HCT116 (cell line): ENCODE results near the gene ZNF346. TPM values are rescaled to one million over a fixed set of nuclear protein-coding genes. Genes with fewer than 3 reads are reported as not detected.

ENCODE experiments used
- ATAC-seq: fragments of 200-7000 bp; cut with Tn5 transposase; 2 replicates; pipeline ENCODE4 v1.9.1; 2020; ENCODE audit warnings: mild to moderate bottlenecking, moderate library complexity
- BruUV-seq: library from RNA; stranded (reverse); fragments of 400-500 nt; replicated peaks from 2 replicates; lab custom pipeline; 2021; lab: Mats Ljungman, UMichigan
- CTCF ChIA-PET: fragments of 300-600 bp; sonication (Branson Sonifier 250); formaldehyde crosslinking; loops from one replicate; lab custom pipeline; 2021; ENCODE audit warnings: antibody characterized with exemption; lab: Charles Lee
- POLR2A ChIA-PET: fragments of 300-600, 350-600 bp; sonication (Branson Sonifier 250); formaldehyde crosslinking; loops from one replicate; lab custom pipeline; 2021; ENCODE audit warnings: antibody characterized with exemption; lab: Charles Lee
- RAD21 ChIA-PET, 2 experiments: fragments of 300-600 bp; sonication (Branson Sonifier 250); formaldehyde crosslinking; loops; one replicate each; lab custom pipeline; 2023; ENCODE audit warnings: low total read pairs in 2 of 2; ENCODE audit not compliant: uncharacterized antibody in 2 of 2, unreplicated experiment in 2 of 2, low non-redundant PET in 1 of 2; lab: Charles Lee
- DNase-seq: peaks from one replicate; pipeline ENCODE4 v3.0.0-alpha.2; 2010; ENCODE audit warnings: low read depth, low spot score
- H2AFZ ChIP-seq: fragments of 200-600 bp; shearing (Covaris generic), sonication (generic); 2 replicates; pipeline ENCODE4 v1.6.1; 2017; ENCODE audit warnings: low read depth, mixed run types, mixed read lengths, antibody characterized with exemption, low read length; ENCODE audit not compliant: poor library complexity, severe bottlenecking
- H3K27ac ChIP-seq: 2 replicates; pipeline ENCODE4 v1.5.1; 2012; ENCODE audit warnings: low read depth, low read length
- H3K27me3 ChIP-seq: fragments of 200-600 bp; sonication (generic); 2 replicates; pipeline ENCODE4 v1.6.1; 2016; ENCODE audit warnings: mixed run types, low read length, mixed read lengths; ENCODE audit not compliant: insufficient read depth
- H3K36me3 ChIP-seq, 2 experiments: fragments of 200-500 bp in 1 of 2; fragments of 200-600 bp in 1 of 2; sonication (Bioruptor generic) in 1 of 2; sonication (generic) in 1 of 2; 2 replicates each; pipeline versions ENCODE4 v1.5.1 to v1.6.1; 2014 to 2016; ENCODE audit warnings: low read length in 2 of 2, inconsistent platforms in 1 of 2, mixed read lengths in 1 of 2, mixed run types in 1 of 2; ENCODE audit not compliant: insufficient read depth in 2 of 2, control insufficient read depth in 1 of 2
- H3K4me1 ChIP-seq, 2 experiments: fragments of 200-600 bp in 1 of 2; sonication (generic) in 1 of 2; 2 replicates each; pipeline versions ENCODE4 v1.5.1 to v1.6.1; 2012 to 2017; ENCODE audit warnings: low read length in 2 of 2, inconsistent platforms in 1 of 2, mild to moderate bottlenecking in 1 of 2, mixed read lengths in 1 of 2, mixed run types in 1 of 2, moderate library complexity in 1 of 2; ENCODE audit not compliant: insufficient read depth in 2 of 2, control insufficient read depth in 1 of 2
- H3K4me2 ChIP-seq: fragments of 200-600 bp; sonication (generic); 2 replicates; pipeline ENCODE4 v1.6.1; 2017; ENCODE audit warnings: mixed run types, low read length, mixed read lengths
- H3K4me3 ChIP-seq, 2 experiments: fragments of 200-600 bp in 1 of 2; sonication (generic) in 1 of 2; replicated peaks in 1 of 2; 2 replicates each; pipeline ENCODE4 v1.5.1; 2011 to 2016; ENCODE audit warnings: low read length in 2 of 2, control low read depth in 1 of 2, low read depth in 1 of 2, mild to moderate bottlenecking in 1 of 2, mixed read lengths in 1 of 2, mixed run types in 1 of 2
- H3K79me2 ChIP-seq: fragments of 200-600 bp; sonication (generic); 2 replicates; pipeline ENCODE4 v1.6.1; 2017; ENCODE audit warnings: mild to moderate bottlenecking, mixed run types, low read length, moderate library complexity, mixed read lengths; ENCODE audit not compliant: insufficient read depth
- H3K9ac ChIP-seq: fragments of 200-600 bp; sonication (generic); 2 replicates; pipeline ENCODE4 v1.6.1; 2016; ENCODE audit warnings: low read length, mixed read lengths
- H3K9me2 ChIP-seq: fragments of 200-600 bp; sonication (generic), shearing (Covaris generic); 2 replicates; pipeline ENCODE4 v1.6.1; 2017; ENCODE audit warnings: mixed run types, mild to moderate bottlenecking, moderate library complexity; ENCODE audit not compliant: insufficient read depth
- H3K9me3 ChIP-seq, 2 experiments: fragments of 200-500 bp in 1 of 2; fragments of 200-600 bp in 1 of 2; sonication (Bioruptor generic) in 1 of 2; sonication (generic) in 1 of 2; 2 replicates each; pipeline ENCODE4 v1.6.1; 2014 to 2017; ENCODE audit warnings: low read length in 2 of 2, mixed read lengths in 2 of 2, inconsistent platforms in 1 of 2, low read depth in 1 of 2, mild to moderate bottlenecking in 1 of 2, mixed run types in 1 of 2, moderate library complexity in 1 of 2; ENCODE audit not compliant: control insufficient read depth in 1 of 2, insufficient read depth in 1 of 2
- H4K20me1 ChIP-seq: fragments of 200-600 bp; sonication (generic), shearing (Covaris generic); 2 replicates; pipeline ENCODE4 v1.6.1; 2017; ENCODE audit warnings: mixed run types, mild to moderate bottlenecking, moderate library complexity; ENCODE audit not compliant: insufficient read depth
- ATF3 ChIP-seq: IDR thresholded peaks from 2 replicates; pipeline ENCODE4 v1.6.1; 2012
- CEBPB ChIP-seq: IDR thresholded peaks from 2 replicates; pipeline ENCODE4 v1.6.1; 2012; ENCODE audit warnings: low read depth
- CTCF ChIP-seq, 3 experiments: fragments of 200-600 bp in 1 of 3; sonication (generic) in 1 of 3; IDR thresholded peaks in 2 of 3; conservative IDR thresholded peaks in 1 of 3; 2 replicates each; pipeline ENCODE4 v1.5.1; 2012 to 2017; ENCODE audit warnings: low read depth in 2 of 3, low read length in 2 of 3, antibody characterized with exemption in 1 of 3, borderline replicate concordance in 1 of 3, control low read depth in 1 of 3, mild to moderate bottlenecking in 1 of 3, mixed read lengths in 1 of 3, mixed run types in 1 of 3, moderate library complexity in 1 of 3; ENCODE audit not compliant: insufficient read depth in 1 of 3
- EZH2 ChIP-seq: fragments of 200-600 bp; sonication (generic); IDR thresholded peaks from 2 replicates; pipeline ENCODE4 v1.6.1; 2017; ENCODE audit warnings: antibody characterized with exemption, mixed run types
- EZH2phosphoT487 ChIP-seq: fragments of 200-600 bp; IDR thresholded peaks from 2 replicates; pipeline ENCODE4 v1.6.1; 2018; ENCODE audit warnings: antibody characterized with exemption, borderline replicate concordance
- JUND ChIP-seq: IDR thresholded peaks from 2 replicates; pipeline ENCODE4 v1.6.1; 2012
- POLR2A ChIP-seq: IDR thresholded peaks from 2 replicates; pipeline ENCODE4 v1.7.0; 2011; ENCODE audit warnings: borderline replicate concordance; ENCODE audit not compliant: insufficient read depth, insufficient read length; ENCODE audit errors: extremely low read depth
- RAD21 ChIP-seq: IDR thresholded peaks from 2 replicates; pipeline ENCODE4 v1.6.1; 2012; ENCODE audit warnings: low read depth, mild to moderate bottlenecking
- TCF7L2 ChIP-seq: IDR thresholded peaks from 2 replicates; pipeline ENCODE4 v1.7.0; 2011; ENCODE audit warnings: borderline replicate concordance, inconsistent platforms; ENCODE audit not compliant: insufficient read depth, insufficient read length; ENCODE audit errors: extremely low read depth
- YY1 ChIP-seq: IDR thresholded peaks from 2 replicates; pipeline ENCODE4 v1.6.1; 2011; ENCODE audit warnings: low read length, low read depth, moderate library complexity, mild to moderate bottlenecking; ENCODE audit not compliant: insufficient replicate concordance; ENCODE audit errors: extremely low read depth
- ZBTB33 ChIP-seq: IDR thresholded peaks from 2 replicates; pipeline ENCODE4 v1.6.1; 2011; ENCODE audit warnings: mild to moderate bottlenecking, low read length, moderate library complexity; ENCODE audit not compliant: insufficient replicate concordance; ENCODE audit errors: extremely low read depth
- intact Hi-C: fragments of 100-400 bp; cut with micrococcal nuclease; formaldehyde crosslinking; loops from 2 replicates; pipeline ENCODE4 v1.10.0; 2022
- total RNA-seq: library from RNA; stranded (reverse); gene quantifications from one replicate; pipeline ENCODE4 v1.2.1, GENCODE V29; 2021; ENCODE audit not compliant: unreplicated experiment

ZNF346 gene
- total RNA-seq, 1 experiment from 2014 or later, result 13.7 TPM

GRCh38 chr5:177091232-177091631, 68.7 kb downstream of the ZNF346 start:
- Histone ChIP-seq H3K9me2 (no peaks in the 10 kb centered on the region), H3K4me3 (no peak overlapping the region), H2AFZ (no peak overlapping the region)
- RAD21 ChIA-PET, result no interaction called here
- TF ChIP-seq RAD21 (no peak), ZBTB33 (no peak), EZH2 (no peak)
- TF ChIP-seq, all 23 proteins: peak for 0
- intact Hi-C loops, result no loop called here
- Histone ChIP-seq H4K20me1 (no peaks in the 10 kb centered on the region), H3K27ac (no peak overlapping the region), H3K9me3 (no peaks in the 10 kb centered on the region), H3K4me1 (peaks cover 1 to 8% of the 10 kb centered on the region in 2 experiments; a peak in 3 of 4 replicates), H3K79me2 (peaks cover 21% of the 10 kb centered on the region), H3K9ac (no peak overlapping the region), H3K27me3 (no peaks in the 10 kb centered on the region), H3K4me2 (no peak overlapping the region), H3K36me3 (peaks cover 3 to 12% of the 10 kb centered on the region in 2 experiments; a peak in 2 of 4 replicates)
- DNase-seq (no peak), ATAC-seq (no peak)
- ChIA-PET CTCF (no interaction called here), POLR2A (no interaction called here)
- no TSS peak for BruUV-seq

GRCh38 chr5:177092178-177093081, 69.9 kb downstream of the ZNF346 start:
- Histone ChIP-seq H3K9ac (no peak overlapping the region), H4K20me1 (no peaks in the 10 kb centered on the region), H3K4me3 (no peak overlapping the region), H3K27me3 (no peaks in the 10 kb centered on the region), H3K4me2 (no peak overlapping the region), H3K9me2 (no peaks in the 10 kb centered on the region), H3K27ac (no peak overlapping the region), H3K9me3 (no peaks in the 10 kb centered on the region), H3K4me1 (peaks cover 0 to 4% of the 10 kb centered on the region in 2 experiments; a peak in 1 of 4 replicates), H3K79me2 (peaks cover 18% of the 10 kb centered on the region), H2AFZ (no peak overlapping the region), H3K36me3 (peaks cover 3 to 12% of the 10 kb centered on the region in 2 experiments; a peak in 2 of 4 replicates)
- no TSS peak for BruUV-seq
- POLR2A ChIA-PET, result no interaction called here
- no peak for ATAC-seq
- CTCF ChIA-PET, result no interaction called here
- intact Hi-C loops, result no loop called here
- RAD21 ChIA-PET, result no interaction called here
- no peak for DNase-seq
- TF ChIP-seq YY1 (no peak), ATF3 (no peak), EZH2 (no peak), EZH2phosphoT487 (no peak), TCF7L2 (no peak), CTCF (IDR thresholded peaks at IDR 0.05 in 2 of 3, conservative IDR thresholded peaks at IDR 0.05 in 1 of 3; ENCODE audit: borderline replicate concordance in 1 of 3, insufficient read depth in 1 of 3, low read depth in 2 of 3, low read length in 2 of 3) (no peak), JUND (no peak), POLR2A (no peak), CEBPB (no peak)
